GM18526 (cell line): ENCODE data around the gene DRD1.

Experiments used
- POLR2A ChIP-seq: IDR thresholded peaks from 3 replicates; pipeline ENCODE4 v1.6.1; 2011; ENCODE audit not compliant: insufficient read length; ENCODE audit errors: extremely low read depth

DRD1 gene

DNA sequence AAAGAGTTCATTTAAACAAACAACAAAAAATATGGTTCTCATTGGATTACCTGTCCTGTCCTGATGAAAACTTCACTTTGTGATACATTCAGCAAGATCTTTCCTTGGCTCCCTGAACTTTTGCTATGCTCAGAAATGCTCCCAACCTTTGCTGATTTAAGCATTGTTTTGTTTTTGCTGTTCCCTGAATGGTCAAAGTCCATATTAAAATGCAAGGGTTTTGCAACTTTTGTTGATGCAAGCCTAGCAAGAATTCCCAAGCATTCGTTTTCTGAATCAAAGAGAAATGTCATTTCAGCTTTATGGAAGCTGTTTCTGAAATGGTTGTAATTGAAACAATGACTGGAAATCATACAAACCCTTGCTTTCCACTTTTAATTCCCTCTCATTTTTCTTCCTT lies 31.3 kb upstream of the DRD1 start:
- TF ChIP-seq POLR2A = no peak

GRCh38 chr5:175472378-175472777 lies 28.4 kb upstream of the DRD1 start:
- TF ChIP-seq POLR2A = no peak

- TF ChIP-seq POLR2A = no peak
Observed at GRCh38 chr5:175471628-175472027, 27.6 kb upstream of the DRD1 start.

DNA sequence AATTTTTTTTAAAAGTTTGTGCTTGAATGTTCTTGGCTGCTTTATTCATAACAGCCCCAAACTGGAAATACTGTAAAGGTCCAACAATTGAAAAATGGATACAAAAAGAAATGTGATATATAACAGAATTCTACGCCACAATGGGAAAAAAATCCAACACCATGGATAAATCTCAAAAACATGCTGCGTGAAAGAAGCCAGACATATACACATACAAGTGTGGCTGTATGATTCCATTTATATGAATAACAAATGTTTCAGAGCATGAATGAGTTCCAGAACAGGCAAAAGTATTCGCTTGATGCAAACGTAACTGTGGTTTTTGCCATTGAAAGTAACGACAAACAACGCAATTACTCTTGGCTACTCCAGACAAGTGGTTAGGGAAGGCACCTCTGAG lies 27.2 kb upstream of the DRD1 start:
- no peak for TF ChIP-seq POLR2A

DNA sequence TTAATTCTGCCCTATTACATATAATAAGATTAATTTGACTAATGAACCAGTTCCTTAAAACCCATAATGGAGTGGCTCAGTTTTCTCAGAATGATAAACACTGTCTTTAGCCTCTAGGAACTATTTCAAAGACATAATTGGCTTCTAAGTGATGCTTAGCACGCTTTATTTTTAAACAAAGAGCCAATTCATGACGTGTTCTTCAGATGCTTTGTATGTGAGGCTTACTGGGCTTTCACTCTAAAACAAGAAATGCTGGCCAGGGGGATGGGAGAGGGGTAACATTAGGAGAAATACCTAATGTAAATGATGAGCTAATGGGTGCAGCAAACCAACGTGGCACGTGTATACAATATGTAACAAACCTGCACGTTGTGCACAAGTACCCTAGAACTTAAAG lies 26.8 kb upstream of the DRD1 start:
- TF ChIP-seq POLR2A = no peak

- TF ChIP-seq POLR2A = no peak
Observed at GRCh38 chr5:175469916-175470315, 25.9 kb upstream of the DRD1 start.

DNA sequence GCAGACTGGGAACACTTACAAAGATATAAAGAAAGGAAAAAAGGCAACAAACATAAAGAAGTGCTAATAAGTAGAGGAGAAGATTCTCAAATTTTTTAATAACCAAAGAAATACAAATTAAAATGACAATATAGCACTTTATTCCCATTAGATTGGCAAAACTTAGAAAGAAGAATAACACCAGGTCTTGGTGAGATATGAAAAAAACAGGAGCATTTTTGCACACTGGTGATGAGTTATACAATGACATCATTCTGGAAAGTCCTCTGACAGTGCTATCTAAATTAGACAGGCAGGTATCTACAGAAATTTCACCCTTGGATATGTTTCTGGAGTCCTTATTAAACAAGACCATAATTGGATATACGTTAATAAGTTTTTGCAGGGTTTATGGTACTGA lies 24.9 kb upstream of the DRD1 start:
- TF ChIP-seq POLR2A = no peak

GRCh38 chr5:175467983-175468690 lies 24.2 kb upstream of the DRD1 start:
- no peak for TF ChIP-seq POLR2A

DNA sequence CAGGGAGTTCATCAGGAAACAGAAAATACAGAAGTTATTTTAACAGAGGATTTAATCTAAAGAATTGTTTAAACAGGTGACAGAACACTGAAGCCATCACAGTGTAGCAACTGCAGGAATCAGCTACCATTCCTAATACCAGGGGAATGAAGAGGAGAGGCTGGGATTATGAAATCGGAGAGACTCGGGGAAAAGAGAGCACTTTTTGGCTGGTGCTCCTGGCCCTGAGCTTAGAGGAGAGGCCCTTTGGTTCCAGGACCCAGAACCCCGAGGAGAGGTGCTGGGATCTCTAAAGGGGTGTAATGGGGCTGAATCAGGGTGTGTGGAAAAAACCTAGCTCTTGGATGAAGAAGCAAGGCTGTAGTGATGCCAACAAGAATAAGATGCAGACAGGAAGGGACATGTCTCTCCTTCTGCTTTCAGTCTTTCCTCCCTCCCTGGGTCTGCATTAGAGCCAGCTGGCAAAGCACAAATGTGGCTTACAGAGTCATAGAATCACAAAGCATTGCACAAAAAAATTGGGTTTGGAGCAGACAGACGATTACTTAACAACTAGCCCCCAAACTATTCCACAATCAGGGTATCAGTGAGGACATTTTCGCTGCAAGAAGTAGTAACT lies 22.8 kb upstream of the DRD1 start:
- TF ChIP-seq POLR2A = no peak

DNA sequence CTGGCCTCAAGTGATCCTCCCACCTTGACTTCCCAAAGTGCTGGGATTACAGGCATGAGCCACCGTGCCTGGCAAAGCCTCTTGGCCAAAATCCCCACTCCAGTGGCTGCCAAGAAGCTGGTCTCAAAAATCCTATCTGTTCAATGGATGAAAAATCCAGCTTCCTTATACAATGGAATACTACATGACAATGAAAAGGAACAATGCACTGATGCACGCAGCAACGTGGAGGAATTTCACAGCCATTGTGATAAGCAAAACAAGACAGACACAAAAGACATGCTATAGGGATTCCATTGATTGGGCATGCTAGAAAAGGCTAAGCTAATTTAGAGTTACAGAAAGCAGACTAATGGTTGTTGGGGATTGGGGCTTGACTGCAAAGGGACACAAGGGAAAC lies 21.3 kb upstream of the DRD1 start:
- TF ChIP-seq POLR2A = no peak

DNA sequence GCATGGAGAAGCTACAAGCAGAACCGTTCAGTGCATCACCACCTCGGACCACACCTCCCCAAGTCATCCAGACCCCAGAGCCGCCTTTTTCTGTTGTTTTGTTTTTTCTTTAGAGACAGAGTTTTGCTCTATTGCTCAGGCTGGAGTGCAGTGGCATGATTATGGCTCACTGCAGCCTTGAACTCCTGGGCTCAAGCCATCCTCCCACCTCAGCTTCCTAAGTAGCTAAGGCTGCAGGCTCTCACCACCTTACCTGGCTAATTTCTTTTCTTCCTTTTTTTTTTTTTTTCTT lies 20.9 kb upstream of the DRD1 start:
- TF ChIP-seq POLR2A = no peak

- TF ChIP-seq POLR2A = no peak
Observed at GRCh38 chr5:175464074-175464941, 20.3 kb upstream of the DRD1 start.

DNA sequence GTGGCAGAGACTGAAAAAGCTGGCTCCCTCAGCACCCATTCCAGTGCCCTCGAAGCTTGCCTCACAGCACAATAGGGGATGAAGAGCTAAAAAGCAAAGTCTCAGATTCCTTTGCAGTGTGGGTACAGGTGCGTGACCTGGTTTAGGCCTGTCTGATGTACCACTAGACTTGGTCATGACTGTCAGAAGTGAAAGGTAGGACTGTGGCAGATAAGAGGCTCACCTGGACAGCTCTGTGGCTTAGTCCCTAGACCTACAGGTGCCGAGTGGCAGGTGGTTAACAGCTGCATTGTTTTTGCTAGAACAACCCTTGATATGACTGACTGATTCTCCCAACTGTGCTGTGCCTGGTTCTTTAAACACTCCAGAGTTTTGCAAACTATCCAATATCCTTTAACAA lies 19.7 kb upstream of the DRD1 start:
- TF ChIP-seq POLR2A = no peak

- TF ChIP-seq POLR2A = no peak
Observed at GRCh38 chr5:175461370-175461769, 17.4 kb upstream of the DRD1 start.

DNA sequence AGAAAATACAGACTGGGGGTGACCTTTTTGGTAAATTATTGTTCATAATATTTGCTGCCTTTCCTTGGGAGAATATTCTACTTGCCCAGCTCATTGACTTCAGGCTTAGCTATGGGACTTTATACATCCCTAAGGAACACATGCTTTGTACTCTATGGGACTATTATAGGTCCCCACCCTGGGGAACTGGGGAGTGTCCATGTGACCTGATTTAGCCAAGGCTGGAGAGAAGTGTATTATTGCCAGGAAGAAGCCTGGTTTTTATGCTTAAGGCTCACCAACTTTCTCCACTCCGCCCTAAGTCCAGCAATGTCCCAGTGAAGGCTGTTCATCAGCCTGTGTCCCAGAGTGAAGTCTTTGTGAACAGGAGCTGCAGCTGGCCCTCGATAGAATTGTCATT lies 16.6 kb upstream of the DRD1 start:
- TF ChIP-seq POLR2A = no peak

- no peak for TF ChIP-seq POLR2A
Observed at GRCh38 chr5:175460126-175460525, 16.1 kb upstream of the DRD1 start.

GRCh38 chr5:175457466-175457865 lies 13.5 kb upstream of the DRD1 start:
- TF ChIP-seq POLR2A = no peak

- TF ChIP-seq POLR2A = no peak
Observed at GRCh38 chr5:175456105-175456742, 12.2 kb upstream of the DRD1 start.
